ENCODE data around the gene SCRN2.

SCRN2 gene

DNA sequence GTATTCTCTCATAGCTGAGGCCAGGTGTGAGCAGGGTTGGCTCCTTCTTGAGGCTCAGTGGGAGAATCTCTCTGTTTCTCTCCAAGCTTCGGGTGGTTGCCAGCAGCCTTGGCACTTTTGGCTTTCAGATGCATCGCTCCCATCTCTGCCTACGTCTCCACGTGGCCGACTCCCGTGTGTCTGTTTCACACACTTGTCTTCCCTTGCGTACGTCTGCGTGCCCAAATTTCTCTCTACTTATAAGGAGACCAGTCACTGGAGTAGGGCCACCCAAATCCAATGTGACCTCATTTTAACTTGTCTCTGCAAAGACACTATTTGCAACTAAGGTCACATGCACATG lies 34.2 kb downstream of the SCRN2 start:
- no peak for DNase-seq (ENCODE audit: low read depth in 4 of 4, low spot score in 1 of 4)

DNA sequence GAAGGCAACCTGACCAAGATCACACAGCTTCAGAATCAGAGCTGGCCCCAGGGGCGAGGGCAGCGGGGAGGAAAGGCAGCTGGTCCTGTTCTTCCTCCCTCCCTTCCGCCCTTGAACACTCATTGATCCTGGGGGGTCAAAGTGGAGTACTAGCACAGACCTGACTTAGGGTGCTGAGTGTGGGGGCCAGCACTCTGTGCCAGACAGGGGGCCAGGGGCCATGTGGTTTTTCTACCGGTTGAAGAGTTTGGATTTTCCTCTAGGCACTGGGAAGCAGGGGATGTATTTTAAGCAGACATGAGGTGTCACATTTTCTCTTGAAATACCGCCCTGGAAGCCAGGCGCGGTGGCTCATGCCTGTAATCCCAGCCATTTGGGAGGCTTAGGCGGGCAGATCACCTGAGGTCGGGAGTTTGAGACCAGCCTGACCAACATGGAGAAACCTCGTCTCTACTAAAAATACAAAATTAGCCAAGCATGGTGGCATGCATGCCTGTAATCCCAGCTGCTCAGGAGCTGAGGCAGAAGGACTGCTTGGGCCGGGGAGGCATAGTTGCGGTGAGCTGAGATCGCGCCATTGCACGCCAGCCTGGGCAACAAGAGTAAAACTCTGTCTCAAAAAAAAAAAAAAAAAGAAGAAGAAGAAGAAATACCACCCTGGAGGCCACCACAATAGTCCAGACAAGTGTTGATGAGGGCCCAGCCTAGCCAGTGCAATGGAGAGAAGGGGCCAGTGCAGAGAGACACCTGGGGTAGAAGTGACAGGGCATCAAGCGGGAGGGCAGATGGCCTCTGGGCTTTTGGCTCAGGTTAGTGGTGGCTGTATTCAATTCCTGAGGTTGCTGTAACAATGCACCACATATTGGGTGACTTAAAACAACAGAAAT lies 34.8 kb downstream of the SCRN2 start:
- DNase-seq (ENCODE audit: low read depth in 4 of 4, low spot score in 1 of 4): no peak

DNA sequence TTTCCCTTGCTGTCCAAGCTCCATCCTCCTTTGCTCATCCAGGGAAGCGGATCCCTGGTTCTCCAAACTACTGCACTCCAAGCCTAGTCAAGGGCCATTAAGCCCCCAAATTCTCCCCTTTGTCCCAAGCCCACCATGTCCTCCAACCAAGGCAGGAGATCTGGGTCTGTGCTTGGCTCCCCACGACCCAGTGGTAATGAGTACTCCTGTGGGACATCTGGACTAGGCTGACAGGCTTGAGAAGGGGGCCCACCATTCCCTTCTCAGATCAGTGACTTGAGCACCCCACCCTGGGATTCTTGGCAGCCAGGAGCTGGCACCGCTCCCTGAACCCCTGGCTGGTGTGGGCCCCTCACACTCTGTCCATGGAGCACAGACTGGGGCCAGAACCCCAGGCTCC lies 36.6 kb downstream of the SCRN2 start:
- DNase-seq (ENCODE audit: low read depth in 4 of 4, low spot score in 1 of 4): no peak

DNA sequence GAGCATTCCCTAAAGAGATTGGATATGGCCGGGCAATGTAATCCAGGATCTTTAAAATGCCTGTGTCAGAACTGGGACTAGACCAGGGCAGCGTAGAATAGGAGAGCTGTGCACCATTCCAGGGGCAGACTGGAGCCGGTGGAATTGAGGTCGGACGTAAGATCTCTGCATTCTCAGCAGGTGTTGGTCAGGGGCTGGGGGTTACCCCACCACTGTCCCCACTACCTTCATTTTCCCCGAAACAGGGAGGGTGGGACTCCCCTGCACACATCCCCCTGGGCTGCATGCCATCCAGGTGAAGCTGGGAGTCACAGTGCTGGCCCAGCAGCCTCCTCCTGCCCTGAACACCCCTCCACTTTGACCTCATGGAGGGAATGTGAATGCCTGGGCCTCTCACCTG lies 37.3 kb downstream of the SCRN2 start:
- DNase-seq (ENCODE audit: low read depth in 4 of 4, low spot score in 1 of 4): no peak

DNA sequence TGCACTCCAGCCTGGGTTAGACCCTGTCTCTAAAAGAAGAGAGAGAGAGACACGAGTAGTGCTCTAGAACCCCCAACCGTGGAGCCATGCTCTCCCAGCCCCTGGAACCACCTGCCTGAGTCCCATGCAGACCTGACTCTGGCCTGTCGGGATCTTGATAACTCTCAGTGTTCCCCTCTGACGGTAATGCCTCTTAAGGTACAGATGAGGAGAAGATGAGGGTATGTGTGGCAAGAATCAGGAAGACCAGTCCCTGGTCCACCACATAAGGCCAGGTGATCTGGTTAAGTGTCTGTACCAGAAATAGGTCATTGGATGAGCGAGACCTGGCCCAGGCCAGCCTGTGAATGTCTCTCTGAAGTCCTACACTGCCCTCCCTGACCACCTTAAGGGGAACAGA lies 37.9 kb downstream of the SCRN2 start:
- no peak for DNase-seq (ENCODE audit: low read depth in 4 of 4, low spot score in 1 of 4)

DNA sequence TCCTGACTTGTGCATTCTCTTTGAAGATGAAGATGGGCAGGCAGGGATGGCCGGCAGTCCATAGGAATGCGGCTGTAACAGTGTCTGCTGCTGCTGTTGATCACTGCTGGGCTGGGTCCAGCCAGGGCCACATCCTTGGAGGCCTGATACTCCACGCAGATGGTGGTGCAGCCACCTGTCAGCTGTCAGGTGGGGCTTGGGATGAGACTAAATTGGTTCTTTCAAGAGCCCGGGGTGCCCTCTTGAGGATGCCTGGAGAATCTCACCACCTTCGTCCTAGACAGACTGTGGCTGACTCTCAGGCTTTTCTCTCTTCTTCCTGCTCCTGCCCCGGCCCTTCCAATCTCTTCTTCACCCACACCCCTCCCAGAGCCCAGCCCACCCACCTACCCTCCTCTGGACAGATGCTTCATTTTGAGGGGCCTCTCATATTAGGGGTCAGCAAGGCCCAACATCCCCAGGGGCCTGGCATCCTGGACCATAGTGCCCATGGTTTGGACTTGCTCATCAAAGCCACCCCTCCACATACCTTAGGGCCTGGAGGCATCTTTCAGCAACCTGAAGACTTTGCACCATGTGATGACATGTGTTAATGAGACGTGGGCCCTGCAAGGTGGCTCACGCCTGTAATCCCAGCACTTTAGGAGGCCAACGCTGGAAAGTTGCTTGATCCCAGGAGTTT lies 38.6 kb downstream of the SCRN2 start:
- peak in 3 of 4 experiments; percentile 24 to 48 (median 45) for DNase-seq (ENCODE audit: low read depth in 4 of 4, low spot score in 1 of 4)

DNA sequence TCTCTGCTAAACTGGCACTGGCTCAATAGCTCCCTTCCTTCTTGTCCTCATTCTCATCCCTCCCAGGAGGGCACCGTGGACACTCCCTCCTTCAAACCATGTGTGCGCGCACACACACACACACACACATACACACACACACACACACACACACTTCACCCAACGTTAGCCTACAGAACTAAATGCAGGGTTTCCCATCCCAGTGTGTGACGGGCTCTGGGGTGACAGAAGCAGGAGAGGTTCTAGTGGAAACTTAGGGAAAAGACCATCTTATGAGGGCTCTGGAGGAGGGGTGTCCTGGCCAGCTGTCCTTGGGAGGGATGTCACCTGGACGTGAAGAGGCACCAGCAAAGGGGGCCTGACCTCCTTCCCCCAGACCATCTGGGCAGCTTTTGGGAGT lies 39.2 kb downstream of the SCRN2 start:
- no peak for DNase-seq (ENCODE audit: low read depth in 4 of 4, low spot score in 1 of 4)

DNA sequence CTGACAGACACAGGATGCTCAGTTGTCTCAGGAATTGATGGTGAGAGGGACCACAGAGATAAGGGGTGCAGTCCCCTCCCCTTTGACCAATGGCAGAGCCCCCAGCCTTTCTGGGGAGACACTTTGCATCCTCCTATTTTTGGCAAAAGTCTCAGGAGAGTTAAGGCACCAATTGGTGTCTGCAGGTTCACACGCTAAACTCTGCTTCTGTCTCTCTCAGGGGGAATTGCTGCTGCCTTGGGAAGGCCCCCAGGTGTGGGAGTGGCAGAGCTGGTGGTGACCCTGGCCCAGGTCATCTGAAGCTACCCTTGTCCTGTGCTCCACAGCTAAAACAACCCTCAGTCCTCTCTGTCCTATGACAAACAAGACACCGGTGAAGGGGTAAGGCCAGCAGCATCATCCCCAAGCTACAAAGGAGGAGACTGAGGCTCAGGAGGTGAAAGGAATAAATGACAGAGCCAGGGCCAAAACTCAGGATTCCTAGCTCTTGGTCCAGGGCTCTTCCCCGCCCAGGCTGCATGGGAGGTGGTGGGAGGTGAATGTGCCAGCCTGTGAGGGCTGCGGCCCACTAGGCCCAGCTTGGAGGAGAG lies 39.8 kb downstream of the SCRN2 start:
- DNase-seq (ENCODE audit: low read depth in 4 of 4, low spot score in 1 of 4): no peak

DNA sequence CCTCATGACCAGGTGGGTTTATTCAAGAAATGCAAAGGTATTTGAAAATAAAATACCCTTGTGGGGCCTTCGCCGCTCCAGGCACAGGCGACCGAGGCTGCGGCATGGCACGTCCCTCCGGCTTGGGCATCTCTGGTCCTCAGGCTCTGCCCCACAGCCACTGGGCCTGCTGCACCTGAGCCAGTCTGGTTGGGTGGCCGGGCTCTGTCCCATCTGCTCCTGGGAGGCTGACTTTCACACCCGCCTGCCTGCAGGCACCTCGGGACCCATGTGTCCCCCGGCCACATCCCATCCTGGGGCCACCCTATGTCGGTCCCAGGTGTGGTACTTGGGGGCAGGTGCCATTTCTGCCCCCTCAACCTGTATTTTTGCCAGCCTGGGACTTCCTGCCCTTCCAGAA lies 40.4 kb downstream of the SCRN2 start:
- no peak for DNase-seq (ENCODE audit: low read depth in 4 of 4, low spot score in 1 of 4)

DNA sequence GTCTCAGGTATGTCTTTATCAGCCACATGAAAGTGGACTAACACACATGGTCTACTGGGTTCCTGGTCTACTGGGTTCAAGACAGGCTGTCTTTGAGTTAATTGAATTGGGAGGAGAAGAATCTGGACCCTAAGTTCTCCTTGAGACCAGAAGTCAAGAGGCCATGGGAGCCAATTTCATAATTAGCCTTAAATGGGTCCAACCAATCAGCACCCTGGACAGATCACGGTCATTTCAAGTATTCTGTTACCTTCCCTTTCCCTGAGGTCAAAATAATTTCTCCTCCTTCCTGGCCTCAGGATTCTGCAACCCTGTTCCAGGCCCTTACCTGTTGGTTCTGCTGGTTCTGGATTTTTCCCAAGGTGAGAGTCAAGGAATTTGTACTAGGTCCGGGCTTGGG lies 43.3 kb downstream of the SCRN2 start:
- DNase-seq (ENCODE audit: low read depth in 4 of 4, low spot score in 1 of 4): no peak

DNA sequence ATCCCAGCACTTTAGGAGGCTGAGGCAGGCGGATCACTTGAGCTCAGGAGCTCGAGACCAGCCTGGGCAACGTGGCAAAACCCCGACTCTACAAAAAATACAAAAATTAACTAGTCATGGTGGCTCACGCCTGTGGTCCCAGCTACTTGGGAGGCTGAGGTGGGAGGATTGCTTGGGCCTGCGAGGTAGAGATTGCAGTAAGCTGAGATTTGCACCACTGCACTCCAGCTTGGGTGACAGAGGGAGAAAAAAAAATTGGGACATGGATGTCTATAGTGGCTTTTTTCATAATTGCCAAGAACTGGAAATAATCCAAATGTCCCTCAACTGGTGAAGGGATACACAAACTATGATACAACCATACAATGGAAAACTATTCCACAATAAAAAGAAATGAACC lies 48.1 kb downstream of the SCRN2 start:
- no peak for DNase-seq (ENCODE audit: low read depth in 4 of 4, low spot score in 1 of 4)

DNA sequence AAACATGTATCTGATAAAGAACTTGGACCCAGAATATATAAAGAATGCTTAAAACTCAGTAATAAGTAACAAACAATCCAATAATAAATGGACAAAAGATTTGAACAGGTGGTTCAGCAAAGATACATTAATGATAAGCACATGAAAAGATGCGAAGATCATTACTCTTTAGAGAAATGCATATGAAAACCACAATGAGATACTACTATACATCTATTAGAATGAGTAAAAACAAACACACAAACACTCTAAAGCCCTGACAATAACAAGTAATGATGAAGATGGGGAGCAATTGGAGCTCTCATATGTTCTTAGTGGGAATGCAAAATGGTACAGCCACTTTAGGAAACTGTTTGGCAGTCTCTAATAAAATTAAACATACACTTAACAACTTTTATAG lies 48.6 kb downstream of the SCRN2 start:
- no peak for DNase-seq (ENCODE audit: low read depth in 4 of 4, low spot score in 1 of 4)

DNA sequence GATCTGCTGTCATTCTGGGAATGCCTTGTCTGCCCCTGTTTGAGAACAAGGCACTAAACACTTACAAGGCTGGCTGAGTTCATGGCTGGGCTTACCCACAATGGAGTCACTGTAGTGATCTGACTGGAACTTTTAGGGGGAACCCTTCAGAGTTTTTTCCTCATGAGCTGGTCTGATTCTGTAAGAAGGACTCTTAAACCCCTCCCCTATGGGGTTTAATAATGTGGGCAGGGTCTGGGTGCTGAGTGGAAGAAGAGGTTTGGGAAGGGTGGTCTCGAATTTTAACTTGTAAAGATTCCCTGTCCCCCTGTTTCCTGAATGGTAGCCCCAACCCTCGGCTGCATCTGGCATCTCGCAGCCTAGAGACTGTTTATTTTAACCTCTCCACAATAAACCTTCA lies 50.0 kb downstream of the SCRN2 start:
- no peak for DNase-seq (ENCODE audit: low read depth in 4 of 4, low spot score in 1 of 4)

DNA sequence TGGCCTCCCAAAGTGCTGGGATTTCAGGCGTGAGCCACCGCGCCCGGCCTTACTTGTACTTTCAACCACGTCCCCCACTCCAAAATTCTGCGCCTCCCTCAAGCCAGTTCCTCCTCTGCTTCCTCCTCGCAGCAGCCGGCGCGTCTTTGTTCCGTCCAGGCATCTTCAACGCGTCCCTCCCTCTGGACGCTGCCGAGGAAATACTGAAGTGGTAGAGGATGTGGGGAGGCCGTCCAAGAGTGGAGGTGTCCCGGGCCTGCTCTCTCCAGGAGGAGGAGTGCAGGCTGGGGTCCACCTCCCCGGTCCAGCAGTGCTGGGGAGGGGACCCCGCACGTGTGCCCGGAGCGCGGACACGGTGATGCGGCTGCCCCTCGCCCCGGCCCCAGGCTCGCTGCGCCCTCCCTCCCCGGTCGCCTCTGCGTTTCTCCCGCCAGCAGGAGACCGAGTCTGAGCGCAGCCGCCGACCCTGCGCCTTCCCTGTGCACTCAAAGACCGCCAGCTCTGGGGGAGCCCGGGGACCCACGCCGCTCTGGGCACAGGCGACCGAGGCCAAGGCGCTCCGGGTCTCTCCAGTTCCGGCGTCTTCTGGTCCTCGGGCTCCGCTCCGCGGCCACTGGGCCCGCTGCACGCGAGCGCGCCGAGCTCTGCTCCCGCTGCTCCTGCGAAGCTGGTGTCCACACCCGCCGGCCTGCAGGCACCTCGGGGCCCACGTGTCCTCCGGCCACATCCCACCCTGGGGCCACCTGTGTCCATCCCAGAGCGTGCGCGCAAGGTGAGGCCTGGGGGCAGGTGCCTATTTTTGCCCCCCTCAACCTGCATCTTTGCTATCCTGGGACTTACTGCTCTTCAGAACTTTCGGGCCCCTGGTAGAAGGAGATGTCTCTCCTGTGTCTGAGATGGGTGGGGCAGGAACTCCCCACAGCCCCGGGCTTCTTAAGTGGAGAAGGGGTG lies 51.2 kb downstream of the SCRN2 start:
- peak; percentile 23 to 48 (median 34) for DNase-seq (ENCODE audit: low read depth in 4 of 4, low spot score in 1 of 4)
